Measurements from ENCODE around the gene HSD11B1.

DNA sequence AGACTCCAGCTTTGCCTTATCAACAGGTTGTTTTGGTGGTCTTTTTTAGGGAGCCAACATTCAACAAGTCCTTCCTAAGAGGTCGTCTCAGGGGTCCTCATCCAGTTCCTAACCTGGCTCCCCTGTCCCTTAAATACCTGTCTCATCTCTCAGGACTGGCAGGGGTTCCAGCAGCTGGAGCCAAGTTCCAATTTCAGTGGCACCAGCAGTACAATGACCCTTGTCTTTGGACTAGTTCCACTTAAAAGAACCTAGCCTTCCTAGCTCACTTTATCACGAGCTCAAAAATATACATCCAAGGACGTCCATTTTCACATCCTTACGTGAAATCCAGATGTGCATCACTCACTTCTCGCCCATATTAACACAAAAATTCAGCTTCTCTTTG is 32.5 kb downstream of the HSD11B1 start:
- TF ChIP-seq, protein P1, sequence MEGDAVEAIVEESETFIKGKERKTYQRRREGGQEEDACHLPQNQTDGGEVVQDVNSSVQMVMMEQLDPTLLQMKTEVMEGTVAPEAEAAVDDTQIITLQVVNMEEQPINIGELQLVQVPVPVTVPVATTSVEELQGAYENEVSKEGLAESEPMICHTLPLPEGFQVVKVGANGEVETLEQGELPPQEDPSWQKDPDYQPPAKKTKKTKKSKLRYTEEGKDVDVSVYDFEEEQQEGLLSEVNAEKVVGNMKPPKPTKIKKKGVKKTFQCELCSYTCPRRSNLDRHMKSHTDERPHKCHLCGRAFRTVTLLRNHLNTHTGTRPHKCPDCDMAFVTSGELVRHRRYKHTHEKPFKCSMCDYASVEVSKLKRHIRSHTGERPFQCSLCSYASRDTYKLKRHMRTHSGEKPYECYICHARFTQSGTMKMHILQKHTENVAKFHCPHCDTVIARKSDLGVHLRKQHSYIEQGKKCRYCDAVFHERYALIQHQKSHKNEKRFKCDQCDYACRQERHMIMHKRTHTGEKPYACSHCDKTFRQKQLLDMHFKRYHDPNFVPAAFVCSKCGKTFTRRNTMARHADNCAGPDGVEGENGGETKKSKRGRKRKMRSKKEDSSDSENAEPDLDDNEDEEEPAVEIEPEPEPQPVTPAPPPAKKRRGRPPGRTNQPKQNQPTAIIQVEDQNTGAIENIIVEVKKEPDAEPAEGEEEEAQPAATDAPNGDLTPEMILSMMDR (IDR thresholded peaks at IDR 0.05): no peak
- no peak for TF ChIP-seq POLR2A (IDR thresholded peaks at IDR 0.05)
